Endometrium (tissue), 2 donors: ENCODE results near the gene BRD3.

Experiments used
- FAIRE-seq: peaks from 2 replicates; lab custom pipeline; 2012; peaks lifted over from hg19 to GRCh38; lab: Jason Lieb, UNC
- donor health status: control.
- donor health status: control.

Gene BRD3

DNA sequence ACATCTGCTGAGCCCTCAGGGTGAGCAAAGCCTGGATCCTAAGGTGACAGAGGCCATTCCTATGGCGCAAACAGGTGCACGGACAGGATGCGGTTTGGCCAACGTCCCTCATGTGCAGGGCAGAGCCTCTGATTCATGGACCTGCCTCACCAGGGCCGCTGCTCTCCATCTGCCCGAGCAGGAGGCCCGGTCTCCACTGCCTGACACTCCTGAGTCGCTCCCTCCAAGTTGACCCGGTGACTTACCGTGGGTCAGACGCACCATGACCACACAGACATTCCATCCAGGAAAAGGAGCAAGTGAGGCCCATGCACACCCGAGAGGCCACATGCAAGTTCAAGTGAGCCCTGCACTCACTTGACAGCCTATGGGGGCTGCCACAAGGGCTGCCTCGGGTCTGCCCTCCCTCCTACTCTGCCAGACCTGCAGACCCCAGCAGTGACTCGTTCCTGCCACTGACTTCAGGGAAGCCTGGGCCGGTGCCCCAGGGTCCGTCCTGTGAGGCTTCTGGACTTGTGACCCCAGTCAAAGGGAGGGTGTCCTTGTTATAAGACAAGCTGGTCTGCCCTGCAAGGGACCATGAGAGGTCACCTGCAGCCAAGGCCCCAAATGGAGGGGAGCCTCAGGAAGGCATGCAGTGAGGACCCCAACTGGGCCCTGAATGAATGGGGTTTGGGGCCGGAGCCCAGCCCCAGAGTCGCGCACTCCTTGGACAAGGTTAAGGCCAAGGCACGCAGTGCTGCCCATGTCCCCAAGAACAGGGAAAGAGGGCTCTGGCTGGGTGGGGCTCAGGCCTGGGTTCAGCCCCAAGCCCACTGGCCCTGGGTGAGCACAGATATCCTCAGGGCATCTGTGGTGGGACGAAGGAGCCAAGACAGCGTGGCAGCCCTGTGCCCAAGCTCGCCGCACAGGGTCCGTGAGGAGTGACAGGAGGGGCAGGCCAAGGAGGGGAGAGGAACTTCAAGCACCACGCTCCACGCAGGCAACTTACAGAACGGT lies 32.5 kb downstream of the BRD3 start:
- no peak for FAIRE-seq

DNA sequence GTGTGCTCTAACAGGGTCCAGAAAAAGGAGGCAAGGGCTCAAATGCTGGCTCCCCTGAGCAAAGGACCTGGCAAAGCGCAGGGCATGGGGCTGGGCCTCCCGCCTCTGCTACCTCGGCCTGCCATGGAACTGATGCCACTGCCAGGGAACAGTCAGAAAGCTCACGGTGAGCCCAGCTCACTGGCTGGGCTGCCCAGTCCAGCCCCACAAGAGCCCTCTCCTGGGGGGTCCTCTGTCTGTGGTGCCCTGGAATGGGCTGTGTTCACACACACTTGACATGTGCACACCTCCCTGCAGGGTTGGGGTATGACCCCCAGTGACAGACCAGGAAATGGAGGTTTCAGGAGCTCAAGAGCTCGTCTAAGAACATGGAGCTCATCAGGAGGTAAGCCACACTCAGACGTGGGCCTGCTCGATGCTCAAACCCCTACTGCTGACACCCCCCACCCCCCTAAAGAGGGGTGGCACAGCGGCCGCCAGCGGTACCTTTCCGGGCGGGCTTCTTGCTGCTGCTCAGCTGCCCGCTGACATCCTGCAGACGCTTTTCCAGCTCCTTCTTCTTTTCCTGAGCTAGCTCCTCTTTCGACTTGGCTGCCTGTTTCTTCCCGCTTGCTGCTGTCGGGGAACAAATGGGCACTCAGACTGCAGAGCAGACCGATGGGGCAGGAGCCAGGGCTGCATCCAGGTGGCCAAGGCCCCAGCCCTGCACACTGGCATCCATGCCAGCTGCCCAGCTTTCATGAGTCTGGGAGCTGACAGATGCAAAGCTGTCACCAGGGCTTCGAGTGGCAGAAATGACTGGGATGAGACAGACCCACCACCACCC lies 33.4 kb downstream of the BRD3 start:
- FAIRE-seq: no peak

DNA sequence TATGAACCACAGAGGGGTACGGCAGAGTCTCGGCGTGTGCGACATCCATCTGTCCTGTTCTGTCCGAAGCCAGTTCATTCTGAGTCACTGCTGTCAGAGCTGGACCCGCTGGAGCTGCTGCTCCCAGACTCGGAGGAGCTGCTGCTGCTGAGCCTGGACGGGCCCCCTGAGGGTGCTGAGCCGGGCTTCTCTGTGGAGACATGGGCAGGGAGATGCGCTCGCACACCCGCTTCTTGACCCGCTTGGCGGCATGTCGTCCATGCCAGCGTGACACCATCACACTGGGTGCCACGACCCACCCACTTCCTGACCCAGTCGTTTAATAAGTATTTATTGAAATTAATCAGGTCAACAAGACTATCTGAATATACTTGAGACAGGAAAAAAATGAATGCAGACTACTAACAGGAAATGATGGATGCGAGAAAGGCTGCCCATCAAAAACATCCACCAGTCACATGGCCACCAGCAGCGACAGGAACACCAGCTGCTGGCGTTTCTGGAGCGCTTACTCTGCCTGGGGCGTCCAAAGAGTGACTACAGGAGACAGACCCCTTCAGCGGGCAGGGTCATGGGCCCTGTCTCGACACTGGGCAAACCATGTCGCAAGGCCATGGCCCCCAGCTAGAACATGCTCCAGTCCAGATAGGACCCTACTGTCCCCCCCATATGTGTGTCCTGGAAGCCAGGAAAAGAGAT lies 34.2 kb downstream of the BRD3 start:
- no peak for FAIRE-seq

DNA sequence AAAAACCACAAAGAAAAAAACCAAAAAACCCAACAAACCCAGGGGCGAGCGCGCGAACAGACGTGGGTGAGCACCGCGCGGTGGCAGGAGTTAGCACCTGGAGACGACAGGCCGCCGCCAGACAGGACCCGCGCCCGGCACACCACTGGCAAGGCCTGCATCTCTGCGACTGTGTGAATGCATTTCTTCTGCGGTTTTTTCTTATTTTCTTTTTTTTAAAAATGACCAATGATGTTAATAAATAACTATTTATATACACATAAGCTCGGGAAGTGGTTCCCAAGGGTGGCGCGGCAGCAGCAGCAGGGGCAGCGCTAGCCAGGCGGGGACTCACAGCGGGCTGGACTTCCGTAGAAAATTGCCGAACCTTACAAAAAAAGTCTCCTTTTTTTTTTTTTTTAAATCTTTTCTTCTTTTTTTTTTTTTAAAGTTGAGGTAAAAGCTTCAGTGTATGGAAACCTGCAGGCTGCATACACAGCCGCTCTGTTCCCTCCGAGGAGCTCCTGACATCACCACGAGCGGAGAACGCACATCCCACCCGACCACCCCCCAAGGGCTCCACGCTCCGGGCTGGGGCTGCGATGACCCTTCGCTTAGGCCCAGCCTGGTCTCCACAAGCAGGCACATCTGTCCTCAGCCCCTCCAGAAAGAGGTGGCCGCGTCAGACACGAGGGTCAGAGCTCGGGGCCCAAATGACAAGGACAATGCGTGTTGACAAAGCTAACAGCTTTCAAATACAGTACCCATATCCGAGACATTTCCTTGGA lies 35.2 kb downstream of the BRD3 start:
- FAIRE-seq: no peak

- no peak for FAIRE-seq
These were observed 36.0 kb downstream of the BRD3 start for GRCh38 chr9:134031783-134032182.

- no peak for FAIRE-seq
These were observed 36.9 kb downstream of the BRD3 start for GRCh38 chr9:134030821-134031470.

DNA sequence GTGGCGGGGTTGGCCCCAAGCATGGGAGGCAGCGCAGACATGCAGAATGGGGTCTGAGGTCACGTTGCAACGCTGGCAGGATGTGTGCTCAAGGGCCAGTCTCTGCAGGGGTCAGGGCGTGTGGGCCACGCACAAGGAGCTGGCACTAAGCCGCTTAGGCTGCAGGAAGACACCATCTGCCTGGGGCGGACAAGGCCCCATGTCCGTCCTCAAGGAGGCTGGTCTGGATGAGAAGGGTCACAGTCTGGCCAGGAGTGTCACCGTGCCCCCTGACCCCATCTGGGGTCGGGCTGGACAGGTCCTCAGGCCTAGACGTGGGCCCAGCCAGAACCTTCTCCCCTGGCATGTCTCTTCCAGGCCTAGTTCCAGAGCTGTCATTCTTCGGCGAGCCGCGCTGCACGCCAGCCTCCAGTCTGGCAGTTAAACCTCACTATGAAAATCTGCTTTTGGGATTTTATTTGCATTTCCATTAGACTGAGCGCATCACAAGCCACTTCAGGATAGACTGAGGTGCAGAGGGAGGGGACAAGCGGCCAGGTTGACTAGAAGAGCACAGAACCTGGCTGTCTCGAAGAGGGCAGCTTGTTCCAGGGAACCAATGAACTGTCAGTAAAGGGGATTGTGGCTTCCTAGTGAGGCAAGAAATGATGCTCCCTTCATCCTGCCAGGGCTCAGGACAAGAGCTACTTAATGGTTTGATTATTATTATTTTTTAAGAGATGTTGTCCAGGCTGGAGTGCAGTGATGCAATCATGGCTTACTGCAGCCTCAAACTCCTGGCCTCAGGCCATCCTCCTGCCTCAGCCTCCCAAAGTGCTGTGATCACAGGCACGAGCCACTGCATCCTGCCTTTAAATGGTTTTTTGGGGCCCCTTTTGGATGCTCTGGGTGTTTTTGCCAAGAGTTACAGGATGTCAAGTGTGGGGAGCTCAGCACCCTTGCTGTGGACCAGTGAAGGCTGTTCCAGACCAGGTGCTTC lies 38.3 kb downstream of the BRD3 start:
- no peak for FAIRE-seq

- FAIRE-seq: no peak
These were observed 39.1 kb downstream of the BRD3 start for GRCh38 chr9:134028575-134029247.

- no peak for FAIRE-seq
These were observed 39.8 kb downstream of the BRD3 start for GRCh38 chr9:134028076-134028475.

DNA sequence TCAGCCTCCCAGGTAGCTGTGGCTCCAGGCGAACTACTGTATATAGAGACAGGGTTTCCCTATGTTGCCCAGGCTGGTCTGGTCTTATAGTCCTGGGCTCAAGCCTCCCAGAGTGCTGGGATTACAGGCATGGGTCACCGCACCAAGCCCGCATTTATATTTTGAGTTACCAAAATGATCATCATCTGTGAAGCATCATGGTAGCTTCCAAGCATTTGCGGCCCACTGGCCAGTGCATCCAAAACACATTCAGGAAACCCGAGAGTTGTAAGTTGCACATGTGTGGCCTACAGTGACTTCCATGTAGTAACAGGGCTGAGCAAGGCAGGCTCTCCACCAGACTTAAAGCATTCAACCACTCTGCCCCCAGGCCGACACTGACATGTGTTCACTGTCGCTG lies 40.3 kb downstream of the BRD3 start:
- FAIRE-seq: no peak

DNA sequence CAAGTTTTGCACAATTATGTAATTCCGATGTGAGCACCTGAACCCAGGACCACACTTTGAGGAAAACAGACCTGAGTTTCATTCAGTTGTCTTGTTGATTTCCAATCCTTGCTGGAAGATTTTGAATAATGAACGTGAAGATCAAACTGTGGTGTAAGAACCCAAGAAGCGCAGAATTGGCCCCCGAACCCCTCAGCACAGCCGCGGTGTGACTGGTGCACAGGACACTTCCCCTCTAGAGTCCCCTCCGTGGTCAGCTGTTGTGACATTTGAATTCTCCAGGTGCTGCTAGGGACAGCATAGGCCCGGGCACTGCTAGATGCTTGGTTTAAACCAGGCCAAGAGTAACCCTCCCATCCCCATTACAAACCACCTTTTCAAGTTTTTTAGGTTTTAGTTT lies 40.8 kb downstream of the BRD3 start:
- FAIRE-seq: no peak

GRCh38 chr9:134026581-134026980 lies 41.2 kb downstream of the BRD3 start:
- FAIRE-seq: no peak

GRCh38 chr9:134025606-134026541 lies 42.0 kb downstream of the BRD3 start:
- FAIRE-seq: no peak

DNA sequence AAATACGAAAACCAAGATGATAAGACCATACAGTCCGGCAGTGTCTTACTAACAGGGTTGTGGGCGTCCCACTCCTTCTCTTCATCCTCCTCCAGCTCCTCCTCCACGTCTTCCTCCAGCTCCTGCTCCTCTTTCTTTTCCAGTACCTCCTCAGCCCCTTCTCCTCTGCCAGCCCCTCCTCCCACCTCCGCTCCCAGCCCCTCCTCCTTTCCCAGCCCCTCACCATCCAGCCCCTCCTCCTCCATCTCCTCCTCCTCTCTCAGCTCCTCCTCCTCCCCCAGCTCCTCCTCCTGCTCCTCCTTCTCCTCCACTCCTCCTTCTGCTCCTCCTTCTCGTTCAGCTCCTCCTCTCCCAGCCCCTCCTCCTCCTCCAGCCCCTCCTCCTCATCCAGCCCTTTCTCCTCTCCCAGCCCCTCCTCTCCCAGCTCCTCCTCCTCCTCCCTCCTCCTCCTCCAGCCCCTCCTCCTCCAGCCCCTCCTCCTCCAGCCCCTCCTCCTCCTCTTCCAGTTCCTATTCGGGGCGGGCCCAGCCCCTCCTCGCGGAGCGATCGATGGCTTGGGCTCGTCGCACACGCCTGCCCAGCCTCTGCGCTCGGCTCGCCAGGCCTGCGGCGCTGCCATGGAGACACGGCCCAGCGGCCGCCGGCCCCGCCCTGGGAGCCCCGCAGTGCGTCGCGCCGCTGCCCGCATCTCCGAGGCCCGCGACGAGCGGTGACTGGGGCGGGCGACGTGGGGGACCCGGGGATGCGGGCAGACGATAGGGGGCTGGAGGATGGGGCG lies 42.8 kb downstream of the BRD3 start, which contains the start of gene BRD3OS:
Gene BRD3OS, plus strand, starts transcription at position 654 of the 778 bp plus-strand sequence. CDS start 1,267 bp downstream, outside the sequence.
- FAIRE-seq: peak; percentile 39

DNA sequence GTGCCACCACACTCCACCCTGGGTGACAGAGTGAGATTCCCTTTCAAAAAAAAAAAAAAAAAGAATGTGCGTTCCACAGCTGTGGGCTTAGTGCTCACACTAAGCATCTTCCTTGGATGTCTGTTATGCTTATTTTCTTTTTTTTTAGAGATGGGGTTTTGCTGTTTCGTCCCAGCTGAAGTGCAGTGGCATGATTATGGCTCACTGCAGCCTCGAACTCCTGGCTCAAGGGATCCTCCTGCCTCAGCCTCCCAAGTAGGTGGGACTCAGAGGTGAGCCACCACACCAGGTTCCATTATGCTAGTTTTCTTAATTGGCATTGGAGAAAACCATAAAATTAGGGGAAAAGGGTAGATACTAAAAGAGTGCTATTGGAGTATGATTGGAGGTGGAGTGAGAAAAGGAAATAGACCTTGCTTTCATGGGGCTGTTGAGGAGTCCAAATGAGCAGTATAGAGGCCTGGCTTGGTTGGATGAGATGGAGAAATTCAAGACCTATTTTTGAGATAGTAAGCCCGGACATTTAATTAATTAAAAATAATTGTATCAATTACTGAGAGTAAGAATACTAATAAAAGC lies 43.5 kb downstream of the BRD3 start:
- FAIRE-seq: no peak

GRCh38 chr9:134014946-134015345 lies 52.9 kb downstream of the BRD3 start:
- no peak for FAIRE-seq

GRCh38 chr9:134011401-134011800 lies 56.4 kb downstream of the BRD3 start:
- FAIRE-seq: no peak
